ENCODE measurements around the gene ACBD4. TPM values are rescaled to one million over a fixed set of nuclear protein-coding genes. Genes with fewer than 3 reads are reported as not detected.

ACBD4 gene
- total RNA-seq, 1 experiment from 2014 or later = 1.5 TPM

DNA sequence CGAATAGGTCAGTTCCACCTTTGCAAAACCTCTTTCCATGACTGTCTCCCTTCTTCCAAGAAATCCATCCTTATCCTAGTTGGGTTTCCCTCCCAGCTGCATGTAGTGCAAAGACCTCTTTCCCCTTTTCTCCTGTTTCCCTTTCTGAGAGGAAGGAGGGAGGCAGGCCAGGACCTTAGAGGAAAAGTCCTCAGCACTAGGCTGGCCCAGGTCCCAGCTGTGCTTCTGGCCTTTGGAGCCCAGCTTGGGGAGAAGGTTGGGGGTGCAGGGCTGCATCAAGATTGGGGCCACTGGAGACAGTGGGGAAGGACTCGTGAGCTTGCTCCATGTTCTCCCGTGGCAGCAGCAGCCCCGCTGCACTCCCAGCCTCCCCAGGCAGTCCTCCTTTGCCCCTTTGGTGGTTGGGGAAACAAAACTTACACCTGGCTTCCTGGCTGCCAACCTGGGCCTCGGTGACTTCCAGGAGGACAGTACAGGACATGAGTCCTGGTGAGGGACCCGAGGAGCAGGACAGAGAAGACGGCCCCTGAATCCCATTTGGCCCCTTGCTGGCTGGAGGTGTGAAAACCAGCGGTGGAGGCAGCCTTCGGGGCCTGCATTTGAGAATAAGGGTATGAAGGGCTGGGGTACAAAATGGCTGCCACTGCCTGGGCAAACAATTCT, 26.7 kb downstream of the ACBD4 start:
- Histone ChIP-seq H3K4me3 (ENCODE audit: insufficient read depth, low read depth, low read length) (peak overlapping the region; percentile 34), H3K27me3 (ENCODE audit: control insufficient read depth, insufficient read depth, low read length) (no peaks in the 10 kb centered on the region), H3K36me3 (replicated peaks; ENCODE audit: control insufficient read depth, insufficient read depth, low read length) (0 out of 2 replicates have a peak, but pooled peaks cover 2% of the 10 kb centered on the region)
- no peak for DNase-seq

DNA sequence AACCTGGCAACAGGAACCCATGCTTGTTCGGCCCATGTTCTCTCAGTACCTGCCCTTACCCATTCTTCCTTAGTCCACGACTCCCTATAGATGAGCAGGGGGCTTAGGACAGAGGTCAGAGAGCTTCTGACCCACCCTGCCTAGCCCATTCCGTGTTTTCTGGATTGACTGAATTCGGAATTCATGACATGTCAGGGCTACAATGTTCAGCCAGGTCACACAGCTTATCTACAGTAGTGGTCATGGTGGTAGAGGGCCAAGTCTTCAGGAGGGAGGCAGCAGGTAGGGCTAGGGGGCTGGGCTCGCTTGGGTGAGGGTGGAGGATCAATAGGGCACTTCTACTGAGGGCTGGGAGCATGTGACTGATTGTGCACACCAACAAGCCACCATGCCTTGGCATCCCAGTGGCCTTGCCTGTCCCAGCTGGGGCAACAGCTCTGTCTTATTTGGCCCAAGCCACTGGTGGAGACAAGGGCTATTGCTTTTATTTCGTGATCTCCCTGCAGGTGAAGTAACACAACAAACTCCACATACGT, 29.3 kb downstream of the ACBD4 start:
- H3K36me3 ChIP-seq (replicated peaks; ENCODE audit: control insufficient read depth, insufficient read depth, low read length) = 0 out of 2 replicates have a peak, but pooled peaks cover 2% of the 10 kb centered on the region
- H3K4me3 ChIP-seq (ENCODE audit: insufficient read depth, low read depth, low read length) = no peak overlapping the region
- no peak for DNase-seq
- H3K27me3 ChIP-seq (ENCODE audit: control insufficient read depth, insufficient read depth, low read length) = no peaks in the 10 kb centered on the region

DNA sequence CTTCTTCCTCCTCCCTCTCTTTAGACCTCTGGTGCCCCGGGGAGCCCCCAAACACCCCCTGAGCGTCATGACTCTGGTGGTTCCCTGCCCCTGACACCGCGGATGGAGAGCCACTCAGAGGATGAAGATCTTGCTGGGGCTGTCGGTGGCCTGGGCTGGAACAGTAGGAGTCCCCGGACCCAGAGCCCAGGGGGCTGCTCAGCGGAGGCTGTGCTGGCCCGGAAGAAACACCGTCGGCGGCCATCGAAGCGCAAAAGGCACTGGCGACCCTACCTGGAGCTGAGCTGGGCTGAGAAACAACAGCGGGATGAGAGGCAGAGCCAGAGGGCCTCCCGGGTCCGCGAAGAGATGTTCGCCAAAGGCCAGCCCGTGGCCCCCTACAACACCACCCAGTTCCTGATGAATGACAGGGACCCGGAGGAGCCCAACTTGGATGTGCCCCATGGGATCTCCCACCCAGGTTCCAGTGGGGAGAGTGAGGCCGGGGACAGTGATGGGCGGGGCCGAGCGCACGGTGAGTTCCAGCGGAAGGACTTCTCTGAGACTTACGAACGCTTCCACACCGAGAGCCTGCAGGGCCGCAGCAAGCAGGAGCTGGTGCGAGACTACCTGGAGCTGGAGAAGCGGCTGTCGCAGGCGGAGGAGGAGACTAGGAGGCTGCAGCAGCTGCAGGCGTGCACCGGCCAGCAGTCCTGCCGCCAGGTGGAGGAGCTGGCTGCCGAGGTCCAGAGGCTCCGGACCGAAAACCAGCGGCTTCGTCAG, 33.7 kb downstream of the ACBD4 start:
- Histone ChIP-seq H3K4me3 (ENCODE audit: insufficient read depth, low read depth, low read length) (no peak overlapping the region), H3K27me3 (ENCODE audit: control insufficient read depth, insufficient read depth, low read length) (no peaks in the 10 kb centered on the region), H3K36me3 (replicated peaks; ENCODE audit: control insufficient read depth, insufficient read depth, low read length) (0 out of 2 replicates have a peak, but pooled peaks cover 2% of the 10 kb centered on the region)
- peak; percentile 51 for DNase-seq

DNA sequence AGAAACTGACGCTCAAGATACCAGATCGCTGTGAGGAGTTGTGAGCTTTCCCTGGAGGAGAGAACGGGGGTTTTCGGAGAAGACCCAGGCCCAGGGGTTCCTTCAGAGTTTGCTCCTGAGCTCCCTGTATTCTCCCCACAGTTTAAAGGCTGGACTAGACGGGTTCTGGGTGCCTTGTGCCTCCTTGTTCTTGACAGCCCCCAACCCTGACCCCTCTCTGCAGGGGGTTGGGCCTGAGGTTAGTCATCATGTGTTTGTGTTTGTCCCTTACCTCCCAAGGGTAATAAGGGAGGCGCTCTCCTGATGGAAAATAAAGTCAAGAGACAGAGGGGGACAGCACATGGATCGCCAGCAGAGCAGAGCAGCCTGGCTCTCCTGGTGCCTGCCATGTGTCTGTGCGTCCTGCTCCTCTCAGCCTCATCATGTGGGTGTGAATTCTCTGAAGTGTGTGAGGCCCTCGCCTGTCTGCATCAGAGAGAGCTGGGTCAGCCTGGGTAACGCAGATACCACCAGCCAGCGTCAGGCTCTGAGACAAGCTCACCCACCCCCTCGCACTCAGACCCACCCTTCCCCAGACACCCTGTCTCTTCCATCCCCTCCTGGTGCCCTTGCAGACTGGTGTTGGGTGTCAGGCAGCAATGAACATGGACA, 34.9 kb downstream of the ACBD4 start:
- DNase-seq = peak; percentile 38
- H3K36me3 ChIP-seq (replicated peaks; ENCODE audit: control insufficient read depth, insufficient read depth, low read length) = no peaks in the 10 kb centered on the region
- H3K27me3 ChIP-seq (ENCODE audit: control insufficient read depth, insufficient read depth, low read length) = no peaks in the 10 kb centered on the region
- H3K4me3 ChIP-seq (ENCODE audit: insufficient read depth, low read depth, low read length) = no peak overlapping the region

DNA sequence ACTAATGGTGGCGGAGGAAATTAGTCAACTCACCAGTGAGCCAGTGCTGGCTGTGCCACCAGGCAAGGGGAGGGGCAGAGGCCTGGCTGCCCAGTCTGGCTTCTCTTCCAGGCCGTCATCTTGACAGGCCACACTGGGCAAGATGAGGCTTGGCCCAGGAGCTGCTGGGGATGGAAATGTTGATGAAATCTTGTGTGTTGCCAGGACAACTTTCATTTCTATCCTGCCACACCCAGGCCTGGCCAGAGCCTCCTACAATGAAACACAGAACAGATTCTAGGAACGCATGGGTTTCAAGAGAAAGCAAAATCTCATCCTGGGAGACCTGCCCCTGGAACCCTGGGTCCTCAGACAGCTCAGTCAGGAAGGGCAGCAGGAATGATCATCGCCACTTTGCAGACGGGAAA, 35.4 kb downstream of the ACBD4 start:
- Histone ChIP-seq H3K36me3 (replicated peaks; ENCODE audit: control insufficient read depth, insufficient read depth, low read length) (no peaks in the 10 kb centered on the region), H3K27me3 (ENCODE audit: control insufficient read depth, insufficient read depth, low read length) (no peaks in the 10 kb centered on the region), H3K4me3 (ENCODE audit: insufficient read depth, low read depth, low read length) (no peak overlapping the region)
- peak; percentile 66 for DNase-seq

DNA sequence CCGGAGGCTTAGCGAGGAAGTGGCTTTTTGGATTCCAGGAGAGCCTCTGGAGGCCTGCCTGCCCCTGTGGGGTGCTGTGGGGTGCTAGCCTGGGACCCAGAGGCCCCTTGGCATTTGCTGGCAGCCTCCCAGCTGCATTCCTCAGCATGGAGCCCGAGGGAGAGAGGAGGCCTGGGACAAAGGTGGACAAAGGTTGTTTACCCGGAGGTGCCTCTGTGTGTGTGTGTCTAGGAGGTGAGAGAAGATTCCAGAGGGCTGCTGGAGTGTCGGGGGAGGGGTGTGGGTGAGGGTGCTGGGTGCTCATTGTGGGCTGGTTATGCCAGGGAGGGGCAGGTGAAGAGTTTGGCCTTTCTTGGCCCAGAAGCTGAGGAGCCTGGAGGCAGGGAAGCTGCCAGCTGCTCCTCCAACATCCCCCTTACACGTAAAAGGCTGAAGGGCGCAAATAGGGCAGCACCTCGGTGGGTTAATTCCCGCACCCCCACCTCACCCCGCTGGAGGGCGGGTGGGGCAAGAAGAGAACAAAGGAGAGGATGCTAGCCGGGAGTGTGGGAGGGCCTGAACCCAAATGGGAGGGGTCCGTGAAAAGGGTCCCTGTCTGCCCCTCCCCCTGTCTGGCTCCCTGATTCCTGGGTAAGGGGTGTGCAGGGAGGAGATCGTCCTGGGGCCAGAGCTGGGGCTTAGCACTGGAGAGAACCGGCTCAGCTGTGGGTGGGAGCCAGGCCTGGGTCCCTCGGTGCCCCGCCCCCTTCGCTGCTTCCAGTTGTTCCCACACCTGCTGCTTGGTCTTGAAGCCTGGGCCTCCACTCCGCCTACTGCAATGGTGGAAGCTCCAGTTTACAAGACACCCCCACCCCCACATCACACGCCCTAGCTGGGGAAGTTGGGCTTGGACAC, 36.1 kb downstream of the ACBD4 start:
- peak; percentile 82 for DNase-seq
- no peaks in the 10 kb centered on the region for H3K27me3 ChIP-seq (ENCODE audit: control insufficient read depth, insufficient read depth, low read length)
- H3K4me3 ChIP-seq (ENCODE audit: insufficient read depth, low read depth, low read length) = no peak overlapping the region
- no peaks in the 10 kb centered on the region for H3K36me3 ChIP-seq (replicated peaks; ENCODE audit: control insufficient read depth, insufficient read depth, low read length)

DNA sequence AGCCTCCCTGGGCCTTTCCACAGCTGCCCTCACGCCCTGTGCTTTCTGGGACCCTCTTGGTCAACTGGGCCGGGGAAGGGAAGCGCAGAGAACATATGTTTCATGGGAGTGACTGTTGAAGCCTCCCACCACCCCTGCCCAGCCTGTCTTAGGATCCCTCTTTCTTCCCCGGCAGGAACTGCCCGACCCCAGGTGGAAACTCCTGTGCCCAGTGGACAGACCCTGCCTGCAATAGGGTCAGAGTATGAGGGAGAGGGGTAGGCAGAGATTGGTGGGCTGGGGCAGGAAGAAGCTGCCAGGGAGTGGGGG, 36.7 kb downstream of the ACBD4 start:
- no peaks in the 10 kb centered on the region for H3K36me3 ChIP-seq (replicated peaks; ENCODE audit: control insufficient read depth, insufficient read depth, low read length)
- no peak overlapping the region for H3K4me3 ChIP-seq (ENCODE audit: insufficient read depth, low read depth, low read length)
- peak; percentile 68 for DNase-seq
- no peaks in the 10 kb centered on the region for H3K27me3 ChIP-seq (ENCODE audit: control insufficient read depth, insufficient read depth, low read length)

DNA sequence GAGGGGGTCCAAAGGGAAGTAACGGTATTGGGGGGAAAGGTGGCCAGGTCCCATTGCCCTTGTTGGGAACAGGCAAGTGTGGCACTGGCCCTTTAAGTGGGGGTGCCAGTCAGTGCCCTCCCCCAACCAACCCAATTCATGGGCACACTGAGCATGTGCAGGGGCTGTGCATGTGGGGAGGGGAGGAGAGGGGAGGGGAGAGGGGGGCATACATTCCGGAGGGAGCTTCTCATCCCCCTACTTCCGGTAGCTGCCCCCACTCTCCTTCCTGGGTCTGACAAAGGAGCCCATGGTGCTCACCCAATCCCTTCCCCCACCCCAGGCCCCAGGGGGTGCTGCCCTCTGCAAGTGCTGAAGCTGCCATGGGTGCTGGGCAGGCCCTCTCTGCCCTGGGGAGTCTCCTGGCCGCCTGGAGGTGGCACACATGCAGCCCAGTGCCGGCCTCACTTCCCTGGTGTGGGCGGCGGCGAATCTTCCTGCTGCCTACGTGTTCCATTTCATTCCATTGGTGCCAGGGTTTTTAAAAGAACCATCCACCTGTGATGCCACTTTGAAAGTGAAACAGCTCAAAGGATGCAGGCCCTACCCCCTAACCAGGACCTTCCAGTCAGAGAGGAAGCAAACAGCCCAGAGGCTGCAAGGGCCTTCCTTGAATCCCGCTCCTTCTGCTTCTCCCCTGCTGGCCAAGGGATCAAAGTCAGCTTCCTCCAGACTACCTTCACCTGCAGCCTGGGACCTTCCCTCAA, 37.2 kb downstream of the ACBD4 start:
- peak; percentile 84 for DNase-seq
- H3K4me3 ChIP-seq (ENCODE audit: insufficient read depth, low read depth, low read length) = no peak overlapping the region
- H3K27me3 ChIP-seq (ENCODE audit: control insufficient read depth, insufficient read depth, low read length) = no peaks in the 10 kb centered on the region
- no peaks in the 10 kb centered on the region for H3K36me3 ChIP-seq (replicated peaks; ENCODE audit: control insufficient read depth, insufficient read depth, low read length)

DNA sequence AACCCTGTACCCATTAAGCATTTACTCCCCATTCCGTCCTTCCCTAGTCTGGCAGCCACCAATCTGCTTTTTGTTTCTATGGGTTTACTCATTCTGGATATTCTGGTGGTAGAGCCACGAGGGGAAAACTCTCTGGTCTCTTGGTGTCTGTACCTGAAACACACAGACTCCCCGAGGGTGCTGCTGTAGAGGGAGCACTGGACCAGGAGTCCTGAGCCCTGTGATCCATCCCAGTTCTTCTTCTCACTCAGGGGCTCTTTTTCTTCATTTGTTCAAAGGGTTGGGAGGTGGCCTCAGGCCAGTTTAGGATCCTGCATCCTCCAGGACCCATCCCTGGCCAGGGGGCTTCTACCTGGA, 40.2 kb downstream of the ACBD4 start:
- Histone ChIP-seq H3K36me3 (replicated peaks; ENCODE audit: control insufficient read depth, insufficient read depth, low read length) (no peaks in the 10 kb centered on the region), H3K27me3 (ENCODE audit: control insufficient read depth, insufficient read depth, low read length) (no peaks in the 10 kb centered on the region), H3K4me3 (ENCODE audit: insufficient read depth, low read depth, low read length) (no peak overlapping the region)
- DNase-seq = no peak

DNA sequence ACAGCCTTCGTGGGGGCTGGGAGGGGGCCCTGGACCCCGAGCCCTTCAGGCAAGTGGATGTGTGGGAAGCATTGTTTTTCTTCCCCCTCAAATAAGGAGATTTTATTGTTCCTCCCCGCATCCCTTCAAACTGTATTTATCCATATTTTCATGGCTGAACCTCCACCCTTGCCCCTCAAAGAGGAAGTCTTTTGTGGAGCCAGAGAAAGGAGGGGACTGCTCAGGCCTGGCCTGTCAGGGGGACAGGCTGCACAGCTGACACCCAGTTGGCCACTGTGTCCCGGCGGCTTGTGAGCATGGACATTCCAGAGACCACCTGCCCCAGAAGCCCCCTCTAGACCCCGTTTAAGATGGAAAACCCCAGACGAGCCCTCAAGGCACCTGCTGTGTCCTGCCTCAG, 42.1 kb downstream of the ACBD4 start:
- Histone ChIP-seq H3K4me3 (ENCODE audit: insufficient read depth, low read depth, low read length) (no peak overlapping the region), H3K36me3 (replicated peaks; ENCODE audit: control insufficient read depth, insufficient read depth, low read length) (no peaks in the 10 kb centered on the region), H3K27me3 (ENCODE audit: control insufficient read depth, insufficient read depth, low read length) (no peaks in the 10 kb centered on the region)
- DNase-seq = no peak

DNA sequence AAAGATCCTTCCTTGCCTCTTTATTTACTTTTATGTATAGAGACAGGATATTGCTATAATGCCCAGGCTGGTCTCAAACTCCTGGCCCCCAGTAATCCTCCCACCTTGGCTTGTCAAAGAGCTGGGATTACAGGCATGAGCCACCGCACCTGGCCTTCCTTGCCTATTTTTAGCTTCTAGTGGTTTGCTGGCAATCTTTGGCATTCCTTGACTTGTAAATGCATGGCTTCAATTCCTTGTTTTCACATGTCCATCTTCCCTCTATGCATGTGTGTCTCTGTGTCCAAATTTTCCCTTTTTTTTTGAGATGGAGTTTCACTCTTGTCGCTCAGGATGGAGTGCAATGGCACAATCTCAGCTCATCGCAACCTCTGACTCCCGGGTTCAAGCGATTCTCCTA, 48.7 kb downstream of the ACBD4 start:
- no peaks in the 10 kb centered on the region for H3K27me3 ChIP-seq (ENCODE audit: control insufficient read depth, insufficient read depth, low read length)

DNA sequence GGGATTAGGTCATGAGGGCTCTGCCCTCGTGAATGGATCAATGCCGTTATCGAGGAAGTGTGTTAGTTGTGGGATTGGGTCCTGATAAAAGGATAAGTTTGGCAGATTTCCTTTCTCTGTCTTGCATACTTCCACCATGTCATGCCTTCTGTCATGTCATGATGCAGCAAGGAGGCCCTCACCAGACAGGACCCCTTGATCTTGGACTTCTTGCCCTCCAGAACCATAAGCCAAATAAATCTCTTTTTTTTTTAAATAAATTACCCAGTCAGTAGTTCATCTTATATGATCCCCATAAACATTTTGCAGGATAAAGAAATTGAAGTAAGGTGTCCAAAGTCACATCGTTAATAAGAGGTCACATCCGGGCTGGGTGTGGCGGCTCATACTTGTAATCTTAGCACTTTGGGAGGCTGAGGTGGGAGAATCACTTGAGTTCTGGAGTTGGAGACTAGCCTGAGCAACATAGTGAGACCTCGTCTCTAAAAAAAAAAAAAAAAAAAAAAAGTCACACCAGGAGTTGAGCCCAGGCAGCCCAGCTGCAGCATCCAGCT, 51.4 kb downstream of the ACBD4 start:
- no peak for DNase-seq
- Histone ChIP-seq H3K36me3 (replicated peaks; ENCODE audit: control insufficient read depth, insufficient read depth, low read length) (no peaks in the 10 kb centered on the region), H3K4me3 (ENCODE audit: insufficient read depth, low read depth, low read length) (no peak overlapping the region), H3K27me3 (ENCODE audit: control insufficient read depth, insufficient read depth, low read length) (no peaks in the 10 kb centered on the region)

More for the DNA sequence above, 48.7 kb downstream of the ACBD4 start:
- DNase-seq = no peak
- Histone ChIP-seq H3K36me3 (replicated peaks; ENCODE audit: control insufficient read depth, insufficient read depth, low read length) (no peaks in the 10 kb centered on the region), H3K4me3 (ENCODE audit: insufficient read depth, low read depth, low read length) (no peak overlapping the region)

DNA sequence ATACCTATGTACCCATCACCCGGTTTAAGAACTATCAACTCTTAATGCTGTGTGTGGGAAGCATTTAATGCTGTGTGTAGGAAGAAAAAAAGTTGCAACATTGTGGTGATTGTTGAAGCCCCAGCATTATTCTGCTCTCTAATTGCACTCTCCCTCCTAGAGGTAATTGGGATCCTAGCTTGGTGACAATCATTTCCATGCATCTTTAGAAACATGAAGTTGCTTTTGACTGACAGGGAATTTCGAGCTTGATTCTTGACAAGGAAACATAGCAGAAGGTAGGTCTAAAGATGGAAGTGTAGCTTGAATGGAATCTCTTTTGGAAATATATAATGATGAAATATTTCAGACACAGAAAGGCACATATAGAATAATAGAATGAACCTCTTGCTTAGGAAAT, 53.5 kb downstream of the ACBD4 start:
- Histone ChIP-seq H3K4me3 (ENCODE audit: insufficient read depth, low read depth, low read length) (no peak overlapping the region), H3K36me3 (replicated peaks; ENCODE audit: control insufficient read depth, insufficient read depth, low read length) (no peaks in the 10 kb centered on the region), H3K27me3 (ENCODE audit: control insufficient read depth, insufficient read depth, low read length) (no peaks in the 10 kb centered on the region)
- no peak for DNase-seq

Data from H7 (cell line).